ENCODE measurements around the gene FAM221B.
A peak's percentile ranks its signal among the peaks of the same experiment; 100 is the strongest.

FAM221B gene

DNA sequence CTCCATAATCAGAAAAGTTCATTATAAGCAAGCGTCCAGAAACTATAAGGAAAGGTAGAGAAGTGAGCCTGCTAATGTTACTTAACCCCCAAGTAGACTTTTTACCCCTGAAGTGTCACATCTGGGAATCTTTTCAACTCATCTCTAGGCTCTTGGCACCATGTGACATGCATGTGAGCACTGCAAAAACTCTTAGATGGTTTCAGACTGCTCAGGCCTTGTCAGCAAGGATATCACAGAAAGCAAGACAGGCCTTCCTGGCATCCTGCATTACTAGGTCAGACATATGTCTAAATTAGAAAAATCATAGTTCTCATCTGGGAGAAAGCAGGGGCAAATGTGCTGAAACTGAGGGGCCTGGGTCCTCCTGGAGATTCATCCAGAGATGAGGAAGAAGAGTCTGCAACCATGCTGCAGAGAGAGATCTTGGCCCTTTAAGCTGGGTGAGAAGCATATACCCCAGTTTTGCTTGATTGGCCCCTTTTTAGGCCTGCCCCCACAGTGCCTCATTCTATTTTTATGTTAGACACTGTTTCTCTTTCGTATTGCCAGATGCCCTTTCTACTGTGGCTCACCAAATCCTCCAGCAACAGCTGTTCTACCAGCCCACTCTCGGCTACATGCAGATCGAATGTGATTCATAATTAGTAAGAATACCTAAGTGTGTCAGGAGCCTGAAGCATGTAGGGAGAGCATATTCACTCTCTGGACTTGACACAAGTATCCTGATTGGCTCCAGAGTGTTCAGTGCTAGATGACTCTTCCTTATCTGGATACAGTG, 19.4 kb upstream of the FAM221B start:
- peak; percentile 93 for DNase-seq (ENCODE audit: low spot score)

DNA sequence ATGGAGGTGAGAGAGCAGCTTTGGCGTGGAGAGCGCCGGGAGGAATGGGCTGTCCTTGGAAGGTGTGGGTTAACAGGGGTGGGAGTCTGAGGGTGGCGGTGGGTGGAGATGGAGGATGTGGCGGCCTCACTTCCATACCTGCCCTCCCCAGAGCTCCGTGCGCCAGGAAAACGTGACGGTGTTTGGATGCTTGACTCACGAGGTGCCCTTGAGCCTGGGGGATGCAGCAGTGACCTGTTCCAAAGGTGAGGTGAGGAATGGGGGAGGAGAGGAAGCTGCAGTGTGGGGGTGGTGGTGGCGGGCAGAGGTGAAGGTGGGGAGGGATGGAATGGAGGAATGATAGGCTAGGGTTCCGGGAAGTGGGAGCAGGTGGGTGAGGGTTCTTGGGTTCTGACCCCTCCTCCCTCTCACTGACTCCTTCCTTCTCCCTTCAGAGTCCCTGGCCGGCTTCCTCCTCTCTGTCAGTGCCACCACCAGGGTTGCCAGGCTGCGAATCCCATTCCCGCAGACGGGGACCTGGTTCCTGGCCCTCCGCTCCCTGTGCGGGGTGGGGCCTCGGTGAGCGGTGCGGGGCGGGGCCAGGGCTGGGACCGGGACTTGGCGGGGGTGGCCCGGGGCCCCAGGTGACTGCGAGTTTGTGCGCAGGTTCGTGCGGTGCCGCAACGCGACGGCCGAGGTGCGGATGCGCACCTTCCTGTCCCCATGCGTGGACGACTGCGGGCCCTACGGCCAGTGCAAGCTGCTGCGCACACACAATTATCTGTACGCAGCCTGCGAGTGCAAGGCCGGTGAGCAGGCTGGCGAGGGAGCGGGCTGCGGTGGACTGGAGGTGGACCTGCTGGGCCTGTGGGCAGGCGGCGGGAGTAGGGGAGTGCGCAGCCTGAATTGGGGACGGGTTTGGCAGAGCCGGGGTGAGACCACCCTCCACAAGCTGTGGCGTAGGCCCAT, 17.6 kb upstream of the FAM221B start:
- no peak for DNase-seq (ENCODE audit: low spot score)

DNA sequence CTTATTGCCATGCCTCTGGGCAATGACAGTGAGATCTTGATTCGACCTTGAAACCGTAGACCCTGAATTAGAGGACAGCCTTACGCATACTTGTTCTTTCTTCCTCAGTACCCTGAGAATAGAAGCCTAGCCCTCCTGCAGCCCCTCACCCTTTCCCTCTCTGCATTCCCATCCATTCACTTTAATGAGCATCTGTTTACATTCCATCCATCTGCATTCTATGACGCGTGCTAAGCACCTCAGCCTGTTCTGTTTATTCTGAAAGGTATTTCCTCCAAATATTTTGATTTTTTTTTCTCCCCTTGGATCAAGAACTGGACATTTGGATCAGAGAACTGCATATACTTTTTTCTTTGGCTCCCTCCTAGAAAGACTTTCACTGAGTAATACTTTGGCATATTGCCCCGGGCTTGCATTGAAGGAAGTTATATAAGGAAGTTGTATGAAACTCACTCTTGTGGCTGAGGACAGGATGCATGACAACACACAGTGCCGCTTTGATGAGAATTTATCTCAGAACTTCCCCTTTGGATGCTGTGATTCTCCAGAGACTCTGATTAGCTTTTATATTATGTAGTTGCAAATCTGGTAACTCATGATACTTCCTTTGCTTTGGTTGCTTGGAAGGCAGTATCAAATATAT, 16.2 kb upstream of the FAM221B start:
- peak; percentile 82 for DNase-seq (ENCODE audit: low spot score)

DNA sequence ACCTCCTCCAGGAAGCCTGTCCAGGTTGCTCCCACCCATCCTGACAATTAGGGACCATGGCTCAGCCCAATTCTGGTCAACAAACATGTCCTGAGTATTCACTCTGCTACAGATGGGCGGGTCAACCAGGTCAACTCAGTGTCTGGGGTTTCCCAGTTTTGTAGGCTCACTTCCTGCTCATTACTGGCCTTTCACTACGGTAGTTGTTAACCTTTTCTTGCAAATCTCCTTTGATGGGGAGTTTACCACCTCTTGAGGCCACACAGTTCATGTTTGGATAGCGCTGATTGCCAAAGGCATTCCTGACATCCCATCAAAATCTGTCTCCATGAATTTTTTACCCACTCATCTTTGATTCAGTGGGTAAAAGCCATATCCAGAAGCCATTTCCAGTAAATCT, 14.3 kb upstream of the FAM221B start:
- no peak for DNase-seq (ENCODE audit: low spot score)

DNA sequence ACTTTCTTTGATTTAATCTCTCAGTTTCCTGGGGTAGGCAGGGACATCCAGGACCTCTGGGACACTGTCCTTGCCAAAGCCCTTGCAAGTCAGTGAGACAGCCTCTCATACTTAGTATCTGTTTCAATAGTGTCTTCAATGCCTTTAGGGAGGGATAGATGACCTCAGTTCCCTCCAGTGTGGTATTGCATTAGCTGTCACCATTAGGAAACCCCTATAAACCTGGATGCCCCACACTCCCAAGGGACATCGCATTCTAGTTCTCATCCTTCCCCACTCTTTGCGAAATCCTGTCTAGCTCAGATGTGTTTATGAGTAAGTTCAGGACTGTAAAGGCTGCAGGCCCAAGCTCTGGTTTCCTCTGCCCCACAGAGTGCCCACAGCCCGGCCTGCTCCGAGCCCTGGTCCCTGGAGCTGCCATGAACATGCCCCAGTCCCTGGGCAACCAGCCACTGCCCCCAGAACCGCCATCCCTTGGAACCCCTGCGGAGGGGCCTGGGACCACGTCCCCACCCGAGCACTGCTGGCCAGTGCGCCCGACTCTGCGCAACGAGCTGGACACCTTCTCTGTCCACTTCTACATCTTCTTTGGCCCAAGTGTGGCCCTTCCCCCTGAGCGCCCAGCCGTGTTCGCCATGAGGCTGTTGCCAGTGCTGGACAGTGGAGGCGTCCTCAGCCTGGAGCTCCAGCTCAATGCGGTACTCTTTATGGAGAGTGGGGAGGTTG, 13.7 kb upstream of the FAM221B start:
- DNase-seq (ENCODE audit: low spot score) = no peak

DNA sequence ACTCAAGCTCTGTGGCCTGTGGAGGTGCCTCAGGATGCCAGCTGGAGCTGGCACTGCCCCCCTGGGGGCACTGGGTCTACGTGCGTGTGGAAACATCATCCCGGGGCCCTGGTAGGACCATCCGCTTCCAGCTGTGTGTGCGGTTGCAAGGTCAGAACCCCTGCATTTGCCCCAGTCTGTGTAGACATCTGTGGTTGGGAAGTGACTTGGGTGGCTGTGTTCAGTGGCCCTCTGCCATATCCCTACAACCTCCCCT, 13.0 kb upstream of the FAM221B start:
- no peak for DNase-seq (ENCODE audit: low spot score)

DNA sequence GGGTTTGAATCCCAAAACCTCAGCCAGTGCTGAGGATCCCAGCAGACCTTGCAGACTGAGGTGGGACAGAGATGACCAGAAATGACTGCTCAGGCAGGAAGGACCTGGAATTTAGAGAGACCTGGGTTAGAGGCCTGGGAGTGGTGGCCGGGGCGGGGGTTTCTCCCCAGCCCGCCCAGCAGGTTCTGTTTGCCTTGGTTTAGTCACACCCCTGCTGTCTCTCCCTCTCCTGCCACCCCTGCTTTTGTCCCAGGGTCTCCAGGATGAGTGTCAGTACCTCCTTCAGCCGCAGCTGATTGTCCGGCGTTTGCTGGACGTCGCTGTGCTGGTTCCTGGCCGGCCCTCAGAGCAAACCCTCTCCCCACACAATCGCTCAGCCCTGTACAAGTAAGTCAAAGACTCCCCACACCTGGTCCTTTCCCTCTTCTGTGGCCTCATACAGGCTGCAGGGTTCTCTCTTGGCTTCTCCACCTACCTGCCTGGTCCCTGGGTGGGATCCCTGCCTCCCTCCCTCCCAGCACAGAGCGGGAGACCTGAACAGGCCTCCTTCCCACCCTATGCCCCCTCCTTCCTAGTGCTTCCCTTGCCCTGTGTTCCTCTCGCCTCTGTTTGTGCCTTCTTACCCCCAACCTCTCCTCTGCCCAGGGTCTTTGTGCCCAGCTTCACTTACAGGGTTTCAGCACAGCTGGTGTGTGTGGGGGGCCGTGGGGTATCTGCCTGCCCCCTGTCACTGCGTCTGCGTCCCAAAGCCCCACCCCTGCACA, 12.5 kb upstream of the FAM221B start:
- DNase-seq (ENCODE audit: low spot score) = no peak

DNA sequence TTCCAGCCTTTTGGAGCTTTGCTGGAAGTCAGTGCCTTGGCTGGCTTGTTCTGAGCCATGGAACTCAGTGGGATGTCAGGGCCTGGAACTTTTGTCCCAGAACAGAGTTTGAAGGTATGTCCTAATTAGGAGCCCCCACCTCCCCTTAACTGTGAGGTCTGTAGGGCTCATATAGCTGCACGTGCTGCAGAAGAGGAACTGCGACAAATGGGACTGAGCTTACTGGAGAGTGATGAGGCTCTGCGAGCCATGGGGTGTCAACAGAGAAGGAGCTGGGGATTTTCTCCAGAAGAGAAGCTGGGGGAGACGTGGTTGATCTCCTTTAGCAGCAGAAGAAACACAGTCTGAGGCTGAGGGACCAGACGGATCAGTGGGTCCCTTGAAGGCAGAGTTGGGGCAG, 11.4 kb upstream of the FAM221B start:
- no peak for DNase-seq (ENCODE audit: low spot score)

DNA sequence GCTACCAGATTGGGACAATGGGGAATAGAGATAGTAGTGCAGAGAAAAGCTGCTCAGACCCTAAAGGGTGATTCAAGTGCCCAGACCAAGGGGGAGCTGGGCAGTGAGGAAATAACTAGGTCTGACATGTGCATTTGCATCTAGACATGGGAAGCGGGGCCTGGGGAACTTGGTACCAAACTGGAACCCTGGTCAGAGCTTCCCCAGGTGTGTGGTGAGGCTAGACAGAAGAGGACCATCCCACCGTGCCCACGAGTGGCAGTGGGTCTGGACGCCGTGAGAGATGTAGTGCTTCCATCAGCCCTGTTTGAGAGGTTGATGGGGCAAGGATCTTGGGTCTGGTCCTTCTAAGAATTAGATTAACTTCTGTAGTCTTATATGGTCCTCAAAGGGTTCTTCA, 8.1 kb upstream of the FAM221B start:
- no peak for DNase-seq (ENCODE audit: low spot score)

DNA sequence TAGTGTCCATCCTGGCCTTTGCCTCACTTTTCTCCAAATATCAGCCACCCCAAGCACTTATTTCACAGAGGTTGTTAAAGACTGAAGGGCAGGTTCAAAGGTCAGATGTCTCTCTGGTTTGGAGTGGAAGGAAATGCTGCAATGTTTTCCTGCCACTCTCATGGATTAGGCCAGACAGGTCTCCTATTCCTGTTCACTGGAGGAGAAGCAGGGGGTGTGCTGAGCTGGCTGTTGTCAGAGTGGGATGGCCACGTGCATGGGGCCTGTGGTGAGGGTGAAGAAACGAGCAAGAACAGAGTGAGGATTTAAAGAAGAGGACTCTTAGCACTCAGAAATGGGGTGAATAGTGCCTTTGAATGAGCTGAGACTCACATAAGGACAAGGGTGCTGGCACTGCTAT, 7.2 kb upstream of the FAM221B start:
- DNase-seq (ENCODE audit: low spot score) = no peak

DNA sequence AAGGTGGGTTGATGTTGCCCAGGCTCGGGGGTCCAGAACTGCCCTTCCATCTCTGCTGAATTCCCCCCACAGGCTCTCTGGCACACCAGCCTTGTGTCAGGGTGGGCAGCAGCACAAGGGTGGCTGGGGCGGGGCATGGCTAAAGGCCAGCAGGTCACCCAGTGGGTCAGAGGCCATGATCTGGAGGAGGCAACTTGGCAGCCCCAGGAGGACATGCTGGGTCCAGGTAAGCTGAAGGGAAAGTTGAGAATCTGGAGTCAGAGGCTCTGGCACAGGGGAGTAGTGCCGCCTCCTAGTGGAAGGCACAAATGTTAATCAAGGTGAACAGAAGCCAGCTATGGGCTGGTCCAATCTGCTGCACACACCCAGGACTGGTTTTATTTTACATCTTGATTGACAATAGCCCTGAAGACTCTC, 6.7 kb upstream of the FAM221B start:
- DNase-seq (ENCODE audit: low spot score) = no peak

DNA sequence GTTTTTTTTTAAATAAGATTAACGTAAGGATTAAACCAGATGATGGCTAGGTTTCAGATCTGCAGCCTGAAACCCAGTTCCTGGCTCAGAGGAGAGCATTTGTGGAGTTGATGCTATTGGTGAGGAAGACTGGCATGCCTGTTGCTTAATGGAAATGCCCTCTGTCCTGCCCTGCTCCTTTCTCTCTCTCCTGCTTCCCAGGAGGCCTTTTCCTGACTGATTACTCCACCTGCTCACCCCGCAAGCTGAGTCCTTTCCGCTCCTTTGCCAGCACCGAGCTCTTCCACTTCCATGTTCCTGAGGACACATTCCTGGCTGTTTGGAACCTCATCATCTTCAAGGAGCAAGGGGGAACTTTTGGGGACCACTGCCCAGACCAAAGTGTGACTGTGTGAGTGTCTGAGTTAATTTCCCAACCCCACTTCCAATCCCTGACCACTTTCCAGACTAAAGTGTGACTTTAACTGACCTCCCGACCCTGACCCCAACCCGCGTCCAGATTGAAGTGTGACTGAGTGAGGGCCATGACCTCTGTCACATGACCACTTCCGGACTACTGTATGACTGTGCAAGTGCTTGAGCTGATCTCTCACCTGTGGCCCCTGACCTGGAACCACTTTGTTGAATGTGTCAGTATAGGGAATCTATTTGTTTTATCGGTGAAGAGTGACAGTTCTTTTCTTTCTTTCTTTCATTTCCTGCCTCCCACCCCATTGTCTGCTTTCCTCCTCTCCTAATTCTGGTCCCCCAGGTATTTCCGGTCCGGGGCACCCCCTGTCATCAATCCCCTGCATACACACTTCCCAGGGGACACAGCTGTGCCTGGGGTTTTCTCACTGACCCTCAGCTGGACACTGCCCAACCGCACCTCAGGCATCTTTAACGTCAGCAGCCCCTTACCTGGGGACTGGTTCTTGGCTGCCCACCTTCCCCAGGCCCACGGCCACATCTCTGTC, 6.0 kb upstream of the FAM221B start:
- no peak for DNase-seq (ENCODE audit: low spot score)

DNA sequence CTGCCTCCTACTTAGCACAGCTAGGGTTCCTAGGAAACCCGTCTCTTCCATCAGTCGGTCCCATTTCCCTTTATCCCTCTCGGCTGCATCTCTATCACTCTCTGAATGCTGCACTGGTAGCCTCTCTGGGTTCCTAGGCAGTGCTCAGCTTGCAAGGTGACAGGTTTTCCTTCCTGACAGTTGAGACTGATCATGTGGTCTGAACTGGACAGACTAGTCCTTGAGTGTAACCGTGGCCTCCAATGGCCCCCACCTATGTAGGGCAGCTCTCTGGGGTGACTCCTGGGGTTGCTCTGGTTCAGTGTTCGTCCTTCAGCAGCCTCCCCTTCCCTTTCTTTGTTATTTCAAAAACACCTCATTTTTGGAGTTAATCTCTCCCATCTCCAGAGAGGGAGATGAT, 4.3 kb upstream of the FAM221B start:
- DNase-seq (ENCODE audit: low spot score) = no peak

DNA sequence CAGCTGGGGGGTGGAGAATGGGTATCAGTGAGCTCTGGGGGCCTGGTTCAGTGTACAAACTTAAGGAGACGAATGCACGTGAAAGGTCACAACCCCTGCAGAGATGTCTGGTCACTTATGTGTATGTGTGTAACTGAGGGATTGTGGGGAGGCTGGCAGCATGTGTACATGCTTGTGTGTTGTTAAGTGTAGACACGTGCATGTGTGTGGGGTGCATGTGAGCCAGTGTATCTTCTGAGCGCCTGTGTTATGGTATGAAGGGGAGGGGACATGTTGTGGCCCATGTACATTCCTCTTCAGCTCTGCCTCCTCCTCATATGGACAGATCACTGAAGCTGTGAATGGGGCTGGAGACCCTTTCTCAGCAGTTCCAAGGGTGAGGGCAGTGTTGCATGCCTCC, 2.5 kb upstream of the FAM221B start:
- DNase-seq (ENCODE audit: low spot score) = no peak

DNA sequence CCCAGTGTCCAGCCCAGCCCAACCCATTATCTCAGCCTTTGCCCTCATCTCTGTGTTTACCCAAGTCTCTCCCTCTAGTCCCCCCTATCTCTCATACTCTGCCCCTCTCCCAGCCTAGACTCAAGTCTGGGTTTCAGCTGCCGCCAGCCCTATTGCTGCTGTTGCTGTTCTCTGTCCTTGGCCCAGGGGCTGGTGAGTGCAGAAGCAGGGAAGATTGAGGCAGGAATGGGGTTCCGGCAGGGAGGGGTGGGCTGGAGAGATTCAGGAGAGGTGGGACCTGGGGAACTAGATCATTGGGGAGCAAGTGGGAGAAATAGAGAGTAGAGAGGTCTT, 1.2 kb upstream of the FAM221B start:
- DNase-seq (ENCODE audit: low spot score) = no peak

DNA sequence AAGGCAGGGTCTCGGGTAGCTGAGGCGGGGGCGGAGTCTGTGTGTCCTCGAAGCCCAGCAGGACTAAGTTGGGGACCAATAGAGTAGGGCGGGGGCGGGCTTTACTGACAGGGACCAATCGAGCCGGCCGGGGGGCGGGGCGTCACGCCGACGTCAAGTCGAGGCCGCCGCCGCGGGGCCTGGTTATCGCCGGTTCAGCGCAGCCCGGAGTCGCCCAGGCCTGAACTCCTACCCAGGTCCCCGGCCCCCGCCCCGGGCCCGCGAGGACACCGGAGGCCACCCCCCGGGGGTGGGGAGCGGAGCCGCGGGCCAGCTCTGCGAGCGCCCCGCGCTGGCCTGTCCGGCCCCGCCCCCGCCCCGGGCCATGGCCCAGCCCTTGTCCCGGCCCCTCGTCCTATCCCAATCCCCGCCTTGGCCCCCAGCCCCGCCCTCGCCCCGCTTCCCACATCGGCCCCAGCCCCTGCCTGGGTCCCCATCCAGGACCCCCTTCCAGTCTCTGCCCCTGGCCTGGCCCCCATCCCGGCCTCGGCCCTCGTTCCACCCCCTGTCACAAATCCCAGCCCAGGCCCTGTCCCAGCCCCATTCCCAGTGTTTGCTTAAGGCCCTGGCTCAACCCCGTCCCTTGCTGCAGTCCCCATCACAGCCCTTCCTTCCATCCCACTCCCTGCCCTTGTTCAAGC, 692 bp upstream of the FAM221B start, which contains the start of gene TMEM8B:
TMEM8B (plus strand) TSS at position 145 of the 680 bp plus-strand sequence; CDS start at position 365, 220 bp downstream.
- peak; percentile 96 for DNase-seq (ENCODE audit: low spot score)

DNA sequence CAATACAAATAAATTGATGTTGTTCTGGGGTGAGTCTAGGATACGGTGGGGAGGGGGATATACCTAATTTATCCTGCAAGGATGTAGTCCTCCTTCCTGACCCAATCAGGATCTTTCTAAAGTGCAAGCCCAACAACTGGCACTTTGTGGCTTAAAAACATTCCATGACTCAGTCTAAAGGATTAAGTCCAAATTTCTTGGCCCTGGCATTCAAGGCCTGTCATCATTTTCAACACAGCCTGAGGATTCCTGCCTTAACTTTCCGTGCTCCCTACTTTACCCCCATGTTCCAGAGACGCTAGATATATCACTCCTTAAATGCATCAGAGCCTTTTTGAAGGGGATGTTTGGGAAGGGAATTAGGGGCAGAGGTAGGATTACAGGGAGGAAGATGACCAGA, 1.0 kb downstream of the FAM221B start:
- peak; percentile 68 for DNase-seq (ENCODE audit: low spot score)

DNA sequence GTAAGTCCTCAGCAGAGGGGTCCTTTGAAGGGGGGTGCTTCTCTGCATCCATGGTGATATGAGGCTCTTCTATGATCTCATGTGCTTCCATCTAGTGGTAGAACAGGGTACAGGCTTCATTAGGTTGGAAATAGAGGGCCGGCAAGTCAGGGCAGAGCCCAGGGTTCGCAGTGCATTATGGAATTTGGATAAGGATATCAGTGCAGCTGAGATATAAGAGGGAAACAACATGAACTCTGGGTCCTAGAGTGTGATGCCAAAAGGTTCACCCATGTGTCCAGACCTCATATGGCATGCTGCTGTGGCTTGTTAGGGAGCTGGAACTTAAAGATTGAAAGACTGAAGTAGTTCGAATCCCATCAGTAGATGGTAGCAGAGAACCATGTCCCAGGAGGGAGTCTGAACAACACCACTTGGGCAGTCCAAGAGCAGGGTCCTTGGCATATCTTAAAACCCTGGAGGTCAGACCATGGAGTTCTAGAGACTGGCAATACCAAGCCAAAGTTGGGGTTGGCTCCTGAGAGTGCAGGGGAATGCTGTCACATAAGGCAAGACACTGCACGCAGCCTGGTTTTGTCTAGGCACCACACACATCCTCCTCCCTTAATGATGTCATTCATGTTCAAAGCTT, 2.3 kb downstream of the FAM221B start:
- peak; percentile 60 for DNase-seq (ENCODE audit: low spot score)

DNA sequence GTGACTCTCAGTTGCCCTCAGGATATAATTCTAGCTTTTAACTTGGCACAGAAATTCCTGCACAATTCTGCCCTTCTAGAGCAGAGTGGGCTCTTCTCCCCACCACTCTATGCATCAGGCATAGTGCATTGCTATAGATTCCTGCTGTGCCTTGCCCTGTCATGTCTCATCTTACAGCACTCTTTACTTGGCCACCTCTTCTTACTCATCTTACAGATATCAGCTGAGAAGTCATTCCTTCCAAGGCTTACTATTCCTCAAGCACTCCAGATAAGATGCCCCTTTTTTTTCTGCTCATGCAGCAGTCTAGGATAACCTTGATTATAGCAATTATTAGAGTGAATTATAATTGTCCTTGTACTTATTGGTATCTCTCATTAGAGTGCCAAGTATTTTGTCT, 5.6 kb downstream of the FAM221B start:
- DNase-seq (ENCODE audit: low spot score) = no peak

Data from AG08396 (cell line).